NB4 (cell line): Measurements from ENCODE around the gene PLN.

Experiments used
- DNase-seq: peaks from one replicate; pipeline ENCODE4 v3.0.0; 2010; ENCODE audit warnings: low read depth
- H3K4me3 ChIP-seq: one replicate; pipeline ENCODE4 v1.5.1; 2011; ENCODE audit warnings: mild to moderate bottlenecking, low read depth, low read length, moderate library complexity
- CTCF ChIP-seq: IDR thresholded peaks from one replicate; pipeline ENCODE4 v1.5.1; 2012; ENCODE audit warnings: low read depth, low read length
- MAX ChIP-seq: IDR thresholded peaks from 2 replicates; pipeline ENCODE4 v1.6.1; 2011; ENCODE audit warnings: low read depth, low read length
- MYC ChIP-seq: IDR thresholded peaks from 2 replicates; pipeline ENCODE4 v1.6.1; 2011; ENCODE audit warnings: low read depth, low read length
- POLR2A ChIP-seq: IDR thresholded peaks from 2 replicates; pipeline ENCODE4 v1.6.1; 2011; ENCODE audit warnings: mild to moderate bottlenecking; ENCODE audit not compliant: insufficient read length; ENCODE audit errors: extremely low read depth

The PLN gene

GRCh38 chr6:118562248-118562647, 14.2 kb downstream of the PLN start:
- no peak for DNase-seq
- TF ChIP-seq MYC (no peak), POLR2A (no peak), MAX (no peak)
- H3K4me3 ChIP-seq: no peak overlapping the region

GRCh38 chr6:118562959-118563358, 14.9 kb downstream of the PLN start:
- no peak for TF ChIP-seq POLR2A
- no peak for TF ChIP-seq MAX
- TF ChIP-seq CTCF: no peak
- no peak for TF ChIP-seq MYC

GRCh38 chr6:118565311-118565960, 17.3 kb downstream of the PLN start:
- DNase-seq: peak; percentile 47
- no peak for TF ChIP-seq POLR2A
- no peak for TF ChIP-seq MAX
- TF ChIP-seq MYC: no peak
- TF ChIP-seq CTCF: peak; percentile 29
- no peak overlapping the region for H3K4me3 ChIP-seq

More at GRCh38 chr6:118562959-118563358, 14.9 kb downstream of the PLN start:
- no peak for DNase-seq
- no peak overlapping the region for H3K4me3 ChIP-seq

- no peak overlapping the region for H3K4me3 ChIP-seq
- no peak for DNase-seq
- TF ChIP-seq POLR2A (no peak), MAX (no peak), CTCF (no peak), MYC (no peak)
These were observed 19.9 kb downstream of the PLN start for GRCh38 chr6:118567974-118568373.

- no peak overlapping the region for H3K4me3 ChIP-seq
- TF ChIP-seq POLR2A: no peak
- TF ChIP-seq MAX: no peak
- TF ChIP-seq CTCF: no peak
- no peak for TF ChIP-seq MYC
- no peak for DNase-seq
These were observed 21.4 kb downstream of the PLN start for GRCh38 chr6:118569498-118569897.

GRCh38 chr6:118571121-118571520, 23.0 kb downstream of the PLN start:
- DNase-seq: no peak
- TF ChIP-seq POLR2A: no peak
- no peak for TF ChIP-seq CTCF
- TF ChIP-seq MAX: no peak
- no peak for TF ChIP-seq MYC
- H3K4me3 ChIP-seq: no peak overlapping the region
